Fibroblast of skin of right biceps (primary cell): Measurements from ENCODE around the gene C18orf54.
A peak's percentile ranks its signal among the peaks of the same experiment; 100 is the strongest.

Experiments
- DNase-seq: peaks from one replicate; pipeline ENCODE4 v3.0.0-alpha.2; 2013

Gene C18orf54

DNA sequence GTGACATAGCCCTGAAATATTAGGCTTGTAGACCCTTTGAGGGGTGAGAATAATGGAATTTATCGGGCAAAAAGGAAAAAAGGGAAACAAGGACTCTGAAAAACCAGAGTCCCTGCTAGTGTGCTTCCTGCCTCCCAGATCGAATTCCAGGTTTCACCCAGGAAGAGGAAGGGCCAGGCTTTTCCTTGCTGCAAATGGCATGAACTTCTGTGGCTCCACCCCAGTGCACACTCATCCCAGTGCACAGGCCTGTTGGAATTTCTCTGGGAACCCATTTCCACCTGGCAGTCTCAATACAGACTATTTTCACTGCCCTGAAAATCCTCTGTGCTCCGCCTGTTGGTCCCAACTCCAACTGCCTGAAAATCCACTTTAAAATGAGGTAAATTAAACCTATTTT lies 29.9 kb downstream of the C18orf54 start:
- peak; percentile 25 for DNase-seq

DNA sequence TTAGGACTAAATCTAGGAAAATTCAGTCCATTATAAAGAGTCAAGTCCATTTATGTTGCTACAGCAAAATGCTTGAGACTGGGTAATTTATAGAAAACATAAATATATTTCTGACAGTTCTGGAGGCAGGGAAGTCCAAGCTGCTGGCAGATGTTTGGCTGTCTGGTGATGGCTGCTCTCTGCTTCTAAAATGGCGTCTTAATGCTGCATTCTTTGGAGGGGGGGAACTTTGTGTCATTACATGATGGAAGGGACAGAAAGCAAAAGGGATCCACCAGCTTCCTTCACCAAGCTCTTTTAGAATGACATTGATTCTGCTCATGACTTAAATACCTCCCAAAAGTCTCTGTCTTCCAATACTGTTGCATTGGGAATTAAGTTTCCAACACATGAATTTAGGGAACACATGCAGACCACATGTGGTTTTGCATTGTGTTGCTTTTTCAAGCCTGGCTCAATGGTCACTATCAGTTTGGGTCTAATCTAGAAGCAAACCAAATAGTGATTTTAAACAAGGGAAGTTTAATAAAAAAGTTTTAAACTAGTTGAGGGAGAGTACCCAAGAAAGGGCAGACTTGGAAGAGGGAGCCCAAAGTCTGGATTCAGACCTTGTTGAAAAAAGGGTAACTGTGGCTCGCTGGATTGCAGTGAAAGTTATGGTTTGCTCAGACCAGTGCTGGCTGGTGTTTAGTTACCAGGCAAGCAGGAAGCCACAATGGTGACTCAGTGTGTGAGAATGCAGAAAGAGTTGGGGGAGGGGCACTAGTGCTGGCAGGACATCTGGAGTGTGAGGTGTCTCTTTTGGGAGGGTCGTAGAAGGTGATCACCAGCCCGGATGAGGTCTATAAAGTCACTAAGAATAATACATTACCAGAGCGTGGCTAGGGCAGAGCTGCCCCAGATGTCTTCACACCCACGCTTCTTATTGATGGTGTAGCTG lies 30.8 kb downstream of the C18orf54 start:
- DNase-seq, result peak; percentile 91

DNA sequence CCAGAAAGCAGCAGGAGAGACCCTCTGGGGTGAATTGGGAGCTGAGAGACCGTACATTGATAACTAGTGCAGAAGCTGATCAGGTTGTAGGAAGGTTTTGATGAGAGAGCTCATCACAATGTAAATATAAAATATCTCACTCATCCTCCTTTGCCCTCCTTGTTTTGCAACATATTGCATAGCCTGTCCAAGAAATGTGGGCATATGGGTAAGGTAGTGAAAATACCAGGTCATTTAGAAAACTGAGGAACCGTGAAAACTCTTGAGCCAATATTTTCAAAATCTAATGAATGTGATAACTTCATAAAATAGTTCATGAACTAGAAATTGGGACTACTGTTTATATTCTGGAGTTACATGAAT lies 31.4 kb downstream of the C18orf54 start:
- DNase-seq, result no peak

DNA sequence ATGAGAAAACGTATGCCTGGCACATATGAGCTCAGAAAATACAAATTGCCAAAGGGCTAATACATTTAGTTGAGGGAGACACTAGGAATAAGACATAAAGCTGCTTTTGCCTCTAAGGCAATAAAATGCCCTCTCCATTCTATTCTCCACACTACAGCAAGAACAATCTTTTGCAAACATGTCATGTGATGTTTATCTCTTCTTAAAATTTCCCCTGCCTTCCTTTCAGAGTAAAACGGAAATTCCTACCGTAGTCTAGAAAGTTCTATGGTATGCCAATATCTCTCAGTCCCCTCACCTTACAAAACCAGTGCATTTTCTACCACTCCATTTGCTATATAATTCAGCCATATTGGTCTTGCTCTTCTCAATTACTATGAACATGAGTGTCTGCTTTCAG lies 33.1 kb downstream of the C18orf54 start:
- no peak for DNase-seq

DNA sequence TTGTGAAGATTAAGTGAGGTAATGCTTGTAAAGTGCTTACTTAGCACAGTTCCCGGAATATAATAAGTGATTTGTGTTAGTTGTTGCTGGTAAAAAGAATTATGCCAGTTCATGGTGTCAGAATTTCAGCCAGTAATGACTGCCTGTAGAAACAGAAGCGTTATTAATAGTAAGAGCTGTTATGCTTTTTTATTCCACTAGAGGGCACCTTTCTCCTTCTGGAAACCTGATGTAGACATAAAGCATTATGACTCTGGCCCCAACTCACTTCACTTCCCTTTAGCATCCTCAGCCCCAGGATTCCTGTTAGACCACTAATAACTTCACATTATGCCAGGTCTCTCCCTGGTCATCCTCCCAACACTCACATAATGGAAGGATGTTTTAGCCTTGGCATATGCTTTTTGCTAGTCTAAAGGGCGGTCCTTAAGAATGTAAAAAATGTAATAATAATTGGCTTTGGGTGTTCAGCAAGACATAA lies 34.9 kb downstream of the C18orf54 start:
- DNase-seq, result peak; percentile 64

DNA sequence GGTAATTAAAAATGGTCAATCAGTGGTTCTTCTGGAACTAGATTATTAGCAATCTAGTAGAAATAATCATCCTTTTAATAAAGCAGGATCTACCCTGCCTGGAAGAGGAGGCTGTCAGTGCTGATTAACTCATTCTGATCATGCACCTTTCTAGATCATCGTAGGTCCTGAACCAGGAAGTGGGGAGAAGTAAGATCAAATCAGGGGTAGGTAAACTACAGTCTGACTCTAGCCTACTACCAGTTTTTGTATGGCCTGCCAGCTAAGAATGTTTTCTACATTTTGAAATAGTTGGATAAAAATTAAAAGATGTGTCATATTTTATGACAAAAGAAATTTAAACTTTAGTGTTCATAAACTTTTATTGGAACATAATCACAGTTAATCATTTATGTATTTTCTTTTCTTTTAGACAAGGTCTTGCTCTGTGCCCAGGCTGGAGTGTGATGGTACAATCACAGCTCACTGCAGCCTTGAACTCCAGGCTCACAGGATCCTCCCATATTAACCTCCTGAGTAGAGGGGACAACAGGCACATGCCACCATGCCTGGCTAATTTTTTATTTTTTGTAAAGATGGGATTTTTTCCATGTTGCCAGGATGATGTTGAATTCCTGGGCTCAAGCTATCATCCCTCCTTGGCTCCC lies 36.1 kb downstream of the C18orf54 start:
- DNase-seq, result no peak

DNA sequence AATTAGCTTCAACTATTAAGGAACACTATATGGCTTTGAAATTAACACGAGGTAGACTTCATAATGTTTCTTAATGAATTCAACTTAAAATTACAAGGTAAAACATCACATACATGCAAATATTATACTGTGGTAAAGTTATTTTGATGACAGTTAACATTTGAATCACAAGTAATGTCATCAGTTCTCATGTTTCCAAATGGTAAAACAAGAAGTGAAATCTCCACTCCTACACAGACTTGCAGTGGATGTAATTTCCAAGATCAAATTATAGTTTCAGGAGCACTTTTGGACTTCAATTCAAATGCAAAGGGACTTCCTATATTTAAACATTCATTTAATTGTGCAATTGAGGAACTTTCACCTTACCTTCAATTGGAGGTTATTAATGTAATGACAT lies 39.1 kb downstream of the C18orf54 start:
- DNase-seq, result no peak

DNA sequence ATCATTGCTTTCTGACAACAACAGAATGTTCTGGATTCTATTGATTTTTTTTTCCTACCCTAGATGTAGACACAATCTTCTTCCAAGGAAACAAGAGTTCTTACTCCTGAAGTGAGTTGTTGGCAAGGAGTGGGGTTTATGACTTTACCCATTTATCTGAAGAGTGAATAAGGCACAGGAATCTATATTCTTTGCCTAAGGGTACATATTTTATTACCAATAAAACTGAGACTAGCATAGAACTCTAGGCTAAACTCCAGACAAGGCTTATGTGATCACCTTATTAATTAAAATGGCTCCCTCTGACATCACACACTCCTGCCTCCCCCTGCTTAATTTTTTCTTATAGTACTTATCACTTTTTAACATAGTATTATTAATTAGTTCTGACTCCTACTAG lies 47.6 kb downstream of the C18orf54 start:
- DNase-seq, result no peak

DNA sequence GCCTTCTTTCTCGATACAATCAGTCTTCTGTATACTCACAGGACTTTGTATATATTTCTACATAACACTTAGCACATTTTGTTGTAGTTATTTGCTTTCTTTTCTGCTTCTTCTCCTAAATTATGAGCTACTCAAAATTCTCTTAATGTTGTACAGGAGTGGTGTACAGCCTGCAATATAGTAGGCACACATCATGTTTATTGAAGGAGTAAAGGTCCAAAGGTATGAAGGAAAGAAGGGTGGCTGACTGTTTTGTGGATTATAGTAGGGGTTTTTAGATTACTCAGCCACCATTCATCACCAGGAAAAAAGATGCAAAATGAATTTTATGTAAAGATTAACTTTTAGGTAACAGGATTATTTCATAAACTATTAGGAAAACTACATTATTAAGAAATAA lies 54.1 kb downstream of the C18orf54 start:
- DNase-seq, result no peak

DNA sequence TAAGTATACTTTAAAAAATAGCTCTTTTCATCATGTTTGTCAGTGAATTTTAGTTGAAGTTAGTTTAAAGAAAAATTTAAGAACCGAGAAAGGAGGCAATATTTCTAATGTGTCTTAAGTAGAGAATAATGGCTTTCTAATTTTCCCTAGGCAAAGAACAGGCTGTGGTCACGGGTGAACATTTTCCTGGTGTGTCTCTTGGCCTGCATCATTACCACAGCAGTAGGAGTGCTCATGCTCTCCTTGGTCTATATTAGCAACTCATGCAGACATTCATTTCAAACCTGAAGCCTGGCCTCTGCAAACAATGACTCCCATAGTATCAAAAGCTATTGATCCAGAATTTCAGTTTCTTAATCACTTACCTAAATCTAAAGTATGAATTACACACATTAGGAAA lies 57.4 kb downstream of the C18orf54 start:
- no peak for DNase-seq

DNA sequence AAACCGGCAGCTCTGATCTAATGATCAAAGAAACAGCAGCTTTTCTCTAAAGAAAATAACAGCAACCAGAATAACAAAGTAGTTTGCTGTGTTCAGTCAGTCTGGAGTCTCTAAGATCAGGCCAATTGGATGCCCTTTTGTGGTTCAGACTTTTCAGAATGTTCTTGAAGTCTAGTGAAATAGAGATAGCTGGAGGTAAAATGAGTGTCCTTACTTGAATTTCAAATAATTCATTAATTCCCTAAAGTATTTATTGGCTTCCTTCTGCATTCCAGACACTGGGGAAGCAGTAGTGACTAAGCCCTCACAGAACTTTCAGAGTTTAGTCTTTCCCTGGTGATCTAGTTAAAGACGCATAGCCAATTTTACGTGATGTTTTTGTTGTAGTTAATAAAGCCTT lies 58.7 kb downstream of the C18orf54 start:
- DNase-seq, result peak; percentile 76

DNA sequence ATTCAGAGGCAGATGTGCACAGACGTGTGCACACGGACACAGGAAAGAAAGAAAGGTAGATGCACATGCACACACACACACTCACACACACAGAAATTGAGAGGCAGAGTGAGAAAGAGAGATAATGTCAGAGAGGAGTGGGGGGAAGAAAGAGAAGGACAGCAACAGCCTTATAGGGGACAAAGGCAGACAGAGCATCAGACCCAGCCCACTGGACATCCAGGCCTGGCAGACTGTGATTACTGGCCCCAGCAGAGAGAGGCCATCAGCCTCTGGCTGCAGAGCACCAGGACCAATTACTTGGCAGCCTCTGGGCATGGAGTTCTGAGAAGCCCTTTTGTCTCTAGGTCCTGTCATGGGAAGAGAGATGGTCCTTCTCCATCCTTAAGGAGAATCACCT lies 66.1 kb downstream of the C18orf54 start:
- no peak for DNase-seq

DNA sequence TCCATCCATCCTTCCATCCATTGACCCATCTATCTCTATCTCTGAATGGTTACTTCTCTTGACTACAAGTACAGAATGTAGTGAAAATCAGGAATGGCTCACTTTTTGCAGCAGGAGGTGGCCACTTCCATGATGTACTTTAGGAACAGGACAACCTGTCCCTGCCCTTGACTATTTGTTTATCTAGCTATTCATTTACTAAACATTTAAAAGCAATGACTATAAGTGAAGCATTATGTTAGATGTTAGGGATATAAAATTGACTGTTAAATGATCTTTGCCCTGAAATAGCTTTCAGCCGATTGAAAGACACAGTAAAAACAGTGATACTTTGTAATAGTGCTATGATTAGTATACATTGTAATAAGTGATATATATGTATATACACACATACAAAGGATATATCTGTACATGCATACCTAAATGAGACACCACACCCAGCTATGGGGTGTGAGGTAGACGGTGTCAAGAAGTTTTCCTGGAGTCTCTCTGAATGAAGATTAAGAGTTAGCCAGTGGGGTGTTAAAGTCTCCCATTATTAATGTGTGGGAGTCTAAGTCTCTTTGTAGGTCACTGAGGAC lies 68.5 kb downstream of the C18orf54 start:
- DNase-seq, result no peak
